Parathyroid adenoma (tissue), 2 donors: Measurements from ENCODE around the gene GPS2.

ENCODE experiments used
- H2AFZ ChIP-seq: fragments of 300-600 bp; sonication (generic); one replicate; pipeline ENCODE4 v1.7.0; 2017; ENCODE audit warnings: antibody characterized with exemption, mild to moderate bottlenecking
- H3K27ac ChIP-seq: fragments of 300-600 bp; sonication (generic); one replicate; pipeline ENCODE4 v1.7.0; 2017
- H3K27me3 ChIP-seq: fragments of 300-600 bp; sonication (generic); one replicate; pipeline ENCODE4 v1.7.0; 2017; ENCODE audit warnings: low read length; ENCODE audit not compliant: control insufficient read depth, insufficient read depth
- H3K36me3 ChIP-seq: fragments of 300-600 bp; sonication (generic); one replicate; pipeline ENCODE4 v1.7.0; 2017; ENCODE audit warnings: low read length; ENCODE audit not compliant: control insufficient read depth, insufficient read depth
- H3K4me1 ChIP-seq: fragments of 300-600 bp; sonication (generic); one replicate; pipeline ENCODE4 v1.7.0; 2017; ENCODE audit warnings: control low read depth
- H3K4me2 ChIP-seq: fragments of 300-600 bp; sonication (generic); one replicate; pipeline ENCODE4 v1.7.0; 2017; ENCODE audit warnings: low read length
- H3K4me3 ChIP-seq: fragments of 300-600 bp; sonication (generic); one replicate; pipeline ENCODE4 v1.7.0; 2017; ENCODE audit warnings: low read depth, low read length
- H3K79me2 ChIP-seq: fragments of 300-600 bp; sonication (generic); one replicate; pipeline ENCODE4 v1.7.0; 2017; ENCODE audit warnings: control low read depth
- H3K9ac ChIP-seq: fragments of 300-600 bp; sonication (generic); one replicate; pipeline ENCODE4 v1.7.0; 2017; ENCODE audit warnings: mild to moderate bottlenecking
- H3K9me3 ChIP-seq: fragments of 300-600 bp; sonication (generic); one replicate; pipeline ENCODE4 v1.7.0; 2017; ENCODE audit warnings: low read length; ENCODE audit not compliant: control insufficient read depth
- CTCF ChIP-seq: fragments of 300-600 bp; sonication (generic); IDR thresholded peaks from one replicate; pipeline ENCODE4 v1.7.0; 2017; ENCODE audit warnings: antibody characterized with exemption, mild to moderate bottlenecking
- donor health status: primary hyperparathyroidism.

GPS2 gene

GRCh38 chr17:7290166-7290565 is 25.0 kb downstream of the GPS2 start:
- no peak for TF ChIP-seq CTCF
- Histone ChIP-seq H3K9me3 (no peaks in the 10 kb centered on the region), H3K9ac (no peak overlapping the region), H3K27me3 (no peaks in the 10 kb centered on the region), H3K36me3 (no peaks in the 10 kb centered on the region), H3K4me3 (no peak overlapping the region), H3K4me1 (peaks cover 4% of the 10 kb centered on the region), H3K27ac (no peak overlapping the region), H2AFZ (no peak overlapping the region), H3K4me2 (no peak overlapping the region), H3K79me2 (no peaks in the 10 kb centered on the region)

- Histone ChIP-seq H3K4me1 (no peaks in the 10 kb centered on the region), H3K9me3 (no peaks in the 10 kb centered on the region), H3K36me3 (no peaks in the 10 kb centered on the region), H2AFZ (no peak overlapping the region), H3K79me2 (no peaks in the 10 kb centered on the region), H3K4me2 (no peak overlapping the region), H3K4me3 (no peak overlapping the region), H3K27me3 (no peaks in the 10 kb centered on the region), H3K9ac (no peak overlapping the region), H3K27ac (no peak overlapping the region)
- no peak for TF ChIP-seq CTCF
Observed at GRCh38 chr17:7289256-7290032, 25.7 kb downstream of the GPS2 start.

- Histone ChIP-seq H3K4me2 (no peak overlapping the region), H3K79me2 (no peaks in the 10 kb centered on the region), H2AFZ (no peak overlapping the region), H3K27ac (no peak overlapping the region), H3K27me3 (no peaks in the 10 kb centered on the region), H3K36me3 (no peaks in the 10 kb centered on the region), H3K9ac (no peak overlapping the region), H3K9me3 (no peaks in the 10 kb centered on the region), H3K4me1 (peaks cover 5% of the 10 kb centered on the region), H3K4me3 (no peak overlapping the region)
- no peak for TF ChIP-seq CTCF
Observed at GRCh38 chr17:7285679-7286078, 29.5 kb downstream of the GPS2 start.

GRCh38 chr17:7284911-7285310 is 30.2 kb downstream of the GPS2 start:
- Histone ChIP-seq H3K9me3 (no peaks in the 10 kb centered on the region), H3K27ac (no peak overlapping the region), H3K36me3 (no peaks in the 10 kb centered on the region), H2AFZ (no peak overlapping the region), H3K9ac (no peak overlapping the region), H3K4me1 (peaks cover 12% of the 10 kb centered on the region), H3K27me3 (no peaks in the 10 kb centered on the region), H3K79me2 (no peaks in the 10 kb centered on the region), H3K4me3 (no peak overlapping the region), H3K4me2 (no peak overlapping the region)
- TF ChIP-seq CTCF = no peak
